Measurements from ENCODE around the gene LENEP.

The LENEP gene

GRCh38 chr1:155003766-155004351 lies 10.5 kb downstream of the LENEP start:
- Histone ChIP-seq H3K14ac (ENCODE audit: low read length) (peak overlapping the region; percentile 94), H3K18ac (ENCODE audit: low read length) (peak overlapping the region; percentile 97), H3K23ac (ENCODE audit: low read depth, low read length, poor library complexity) (peak overlapping the region; percentile 80), H3K4me2 (ENCODE audit: insufficient read depth, low read length, poor library complexity, severe bottlenecking) (peak overlapping the region; percentile 99), H3K36me3 (replicated peaks in 1 of 2; ENCODE audit: control insufficient read depth in 2 of 2, insufficient read depth in 2 of 2, low read length in 2 of 2) (no peaks in the 10 kb centered on the region), H2BK12ac (ENCODE audit: low read length) (peak overlapping the region; percentile 3), H3K9ac (ENCODE audit: low read depth, low read length, poor library complexity) (peak overlapping the region; percentile 85), H2AK5ac (ENCODE audit: low read depth, low read length) (peak overlapping the region; percentile 72), H2AFZ (ENCODE audit: low read length) (peak overlapping the region; percentile 84), H3K27ac (replicated peaks; ENCODE audit: low read length) (peak overlapping the region; percentile 40), H3K79me1 (ENCODE audit: low read depth, low read length) (peaks cover 12% of the 10 kb centered on the region), H2BK5ac (ENCODE audit: low read length) (peak overlapping the region; percentile 97), H4K91ac (ENCODE audit: low read depth, low read length, poor library complexity) (peak overlapping the region; percentile 85), H2BK15ac (ENCODE audit: low read length) (peak overlapping the region; percentile 69), H3K4me1 (ENCODE audit: control insufficient read depth in 2 of 2, insufficient read depth in 1 of 2, low read depth in 1 of 2, low read length in 2 of 2) (peaks cover 22% of the 10 kb centered on the region in 2 donors), H3K9me3 (replicated peaks in 1 of 2; ENCODE audit: control insufficient read depth in 2 of 2, insufficient read depth in 1 of 2, low read depth in 1 of 2, low read length in 2 of 2) (no peaks in the 10 kb centered on the region), H2BK120ac (ENCODE audit: low read depth, low read length) (peak overlapping the region; percentile 94), H4K8ac (ENCODE audit: low read depth, low read length) (no peak overlapping the region), H3K4ac (ENCODE audit: low read length) (peak overlapping the region; percentile 95), H3K27me3 (ENCODE audit: control insufficient read depth in 3 of 3, insufficient read depth in 3 of 3, low read depth in 1 of 3, low read length in 3 of 3) (no peaks in the 10 kb centered on the region), H3K4me3 (ENCODE audit: low read length in 2 of 2) (peak overlapping the region; percentile 89 to 90)
- WGBS, 2 donors (ENCODE audit: extremely low coverage in 2 of 2, insufficient read length in 2 of 2, insufficient replicate concordance in 1 of 2) = no CpG with 5 or more reads among the region's 34 CpGs
- DNase-seq (ENCODE audit: low spot score) = no peak

GRCh38 chr1:155004352-155005075 lies 11.1 kb downstream of the LENEP start:
- H2BK120ac ChIP-seq (ENCODE audit: low read depth, low read length) = no peak overlapping the region
- H2BK5ac ChIP-seq (ENCODE audit: low read length) = peak overlapping the region; percentile 97
- H3K4ac ChIP-seq (ENCODE audit: low read length) = no peak overlapping the region
- H3K4me2 ChIP-seq (ENCODE audit: insufficient read depth, low read length, poor library complexity, severe bottlenecking) = peak overlapping the region; percentile 99
- peak overlapping the region; percentile 60 for H3K18ac ChIP-seq (ENCODE audit: low read length)
- no peak overlapping the region for H3K23ac ChIP-seq (ENCODE audit: low read depth, low read length, poor library complexity)
- peaks cover 20 to 23% of the 10 kb centered on the region in 2 donors for H3K4me1 ChIP-seq (ENCODE audit: control insufficient read depth in 2 of 2, insufficient read depth in 1 of 2, low read depth in 1 of 2, low read length in 2 of 2)
- H2AK5ac ChIP-seq (ENCODE audit: low read depth, low read length) = peak overlapping the region; percentile 72
- peak overlapping the region; percentile 3 for H3K9ac ChIP-seq (ENCODE audit: low read depth, low read length, poor library complexity)
- no peaks in the 10 kb centered on the region for H3K36me3 ChIP-seq (replicated peaks in 1 of 2; ENCODE audit: control insufficient read depth in 2 of 2, insufficient read depth in 2 of 2, low read length in 2 of 2)
- H3K4me3 ChIP-seq (ENCODE audit: low read length in 2 of 2) = peak overlapping the region; percentile 89 to 90
- no peaks in the 10 kb centered on the region for H3K9me3 ChIP-seq (replicated peaks in 1 of 2; ENCODE audit: control insufficient read depth in 2 of 2, insufficient read depth in 1 of 2, low read depth in 1 of 2, low read length in 2 of 2)
- H4K91ac ChIP-seq (ENCODE audit: low read depth, low read length, poor library complexity) = no peak overlapping the region
- DNase-seq (ENCODE audit: low spot score) = no peak
- H3K14ac ChIP-seq (ENCODE audit: low read length) = no peak overlapping the region
- H4K8ac ChIP-seq (ENCODE audit: low read depth, low read length) = peak overlapping the region; percentile 65
- WGBS, 2 donors (ENCODE audit: extremely low coverage in 2 of 2, insufficient read length in 2 of 2, insufficient replicate concordance in 1 of 2) = no CpG with 5 or more reads among the region's 5 CpGs
- H2BK15ac ChIP-seq (ENCODE audit: low read length) = peak overlapping the region; percentile 47
- peak overlapping the region; percentile 84 for H2AFZ ChIP-seq (ENCODE audit: low read length)
- H3K27ac ChIP-seq (replicated peaks; ENCODE audit: low read length) = peak overlapping the region; percentile 9
- peaks cover 12% of the 10 kb centered on the region for H3K79me1 ChIP-seq (ENCODE audit: low read depth, low read length)
- no peaks in the 10 kb centered on the region for H3K27me3 ChIP-seq (ENCODE audit: control insufficient read depth in 3 of 3, insufficient read depth in 3 of 3, low read depth in 1 of 3, low read length in 3 of 3)
- H2BK12ac ChIP-seq (ENCODE audit: low read length) = peak overlapping the region; percentile 3

DNA sequence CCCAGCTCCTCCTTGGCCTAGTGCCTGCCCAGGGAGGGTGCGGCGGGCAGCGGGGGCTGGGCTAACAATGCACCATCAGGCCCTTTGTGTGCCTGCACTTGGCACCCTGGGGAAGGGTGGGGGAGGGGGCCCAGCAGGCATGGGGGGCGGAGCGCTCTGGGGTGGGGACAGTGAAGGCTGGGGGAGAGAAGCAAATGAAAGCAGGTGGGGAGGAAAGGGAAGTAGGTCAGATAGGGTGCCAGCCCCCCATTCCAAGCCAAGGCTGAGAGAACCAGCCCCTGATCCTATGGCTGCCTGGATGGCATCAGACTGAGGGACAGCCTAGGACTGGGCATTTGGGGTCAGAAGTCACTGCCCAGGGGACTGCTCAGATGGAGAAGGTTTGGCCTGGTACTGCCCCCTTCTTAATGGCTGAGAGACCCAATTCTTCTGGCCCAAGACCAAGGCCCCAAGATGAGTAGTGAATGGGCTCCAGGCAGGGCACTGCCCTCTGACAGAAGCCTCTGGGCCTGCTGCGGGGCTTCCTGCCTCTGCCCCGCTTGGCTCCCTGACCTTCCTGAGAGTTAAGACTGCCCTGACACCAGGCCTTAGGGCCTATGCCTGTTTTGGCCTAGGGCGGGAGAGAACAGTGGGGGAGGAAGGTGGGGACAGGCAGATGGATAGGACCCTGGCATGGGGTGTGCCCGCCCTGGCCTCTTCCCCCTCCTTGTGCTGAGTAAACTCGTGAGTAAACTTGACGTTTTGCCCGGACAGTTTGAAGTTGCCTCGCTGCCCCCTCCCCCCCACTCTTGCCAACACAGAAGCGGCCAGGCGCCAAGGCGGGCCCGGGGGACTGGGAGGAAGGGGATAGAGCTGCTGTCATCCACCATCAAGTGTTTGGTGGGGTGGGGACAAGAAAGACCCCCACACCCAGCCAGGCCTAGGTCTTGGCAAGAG lies 12.0 kb downstream of the LENEP start:
- Histone ChIP-seq H2BK120ac (ENCODE audit: low read depth, low read length) (no peak overlapping the region), H2AK5ac (ENCODE audit: low read depth, low read length) (peak overlapping the region; percentile 81), H3K36me3 (replicated peaks in 1 of 2; ENCODE audit: control insufficient read depth in 2 of 2, insufficient read depth in 2 of 2, low read length in 2 of 2) (no peaks in the 10 kb centered on the region), H3K27ac (replicated peaks; ENCODE audit: low read length) (no peak overlapping the region), H3K27me3 (ENCODE audit: control insufficient read depth in 3 of 3, insufficient read depth in 3 of 3, low read depth in 1 of 3, low read length in 3 of 3) (no peaks in the 10 kb centered on the region), H2BK15ac (ENCODE audit: low read length) (peak overlapping the region; percentile 92), H3K23ac (ENCODE audit: low read depth, low read length, poor library complexity) (no peak overlapping the region), H2BK5ac (ENCODE audit: low read length) (peak overlapping the region; percentile 97), H4K91ac (ENCODE audit: low read depth, low read length, poor library complexity) (no peak overlapping the region), H4K8ac (ENCODE audit: low read depth, low read length) (peak overlapping the region; percentile 65), H3K9ac (ENCODE audit: low read depth, low read length, poor library complexity) (no peak overlapping the region), H3K4me3 (ENCODE audit: low read length in 2 of 2) (no peak overlapping the region), H3K4me1 (ENCODE audit: control insufficient read depth in 2 of 2, insufficient read depth in 1 of 2, low read depth in 1 of 2, low read length in 2 of 2) (peaks cover 13 to 23% of the 10 kb centered on the region in 2 donors), H3K79me1 (ENCODE audit: low read depth, low read length) (peaks cover 12% of the 10 kb centered on the region), H3K18ac (ENCODE audit: low read length) (peak overlapping the region; percentile 71), H3K14ac (ENCODE audit: low read length) (no peak overlapping the region), H3K4ac (ENCODE audit: low read length) (no peak overlapping the region), H2BK12ac (ENCODE audit: low read length) (peak overlapping the region; percentile 41), H2AFZ (ENCODE audit: low read length) (no peak overlapping the region), H3K4me2 (ENCODE audit: insufficient read depth, low read length, poor library complexity, severe bottlenecking) (peak overlapping the region; percentile 11), H3K9me3 (replicated peaks in 1 of 2; ENCODE audit: control insufficient read depth in 2 of 2, insufficient read depth in 1 of 2, low read depth in 1 of 2, low read length in 2 of 2) (no peaks in the 10 kb centered on the region)
- DNase-seq (ENCODE audit: low spot score) = no peak
- WGBS, 2 donors (ENCODE audit: extremely low coverage in 2 of 2, insufficient read length in 2 of 2, insufficient replicate concordance in 1 of 2) = no CpG with 5 or more reads among the region's 17 CpGs
